GM13977 (cell line): ENCODE measurements around the gene CRTC3.
"Not testable (repeated sequence)": the region's sequence is repeated elsewhere in the genome, so short reads cannot be mapped to it uniquely, and the experiment has no call there.

Experiments used
- DNase-seq: peaks from one replicate; pipeline ENCODE4 v3.0.0; 2012; ENCODE audit warnings: low spot score
- in situ Hi-C: fragments of 300-500 bp; cut with MboI; formaldehyde crosslinking; loops from one replicate; pipeline ENCODE4 v1.12.0; 2022; ENCODE audit warnings: low sequenced_read_pairs, low pct_unique_long_range_greater_than_20kb, mixed read lengths, inconsistent platforms; ENCODE audit not compliant: unreplicated experiment
- TF ChIP-seq, protein P1 (sequence below): IDR thresholded peaks from 2 replicates; pipeline ENCODE4 v1.5.1; 2012; ENCODE audit warnings: mild to moderate bottlenecking, control low read depth; ENCODE audit not compliant: insufficient read depth; ENCODE audit errors: extremely low read depth, missing control alignments

The CRTC3 gene

DNA sequence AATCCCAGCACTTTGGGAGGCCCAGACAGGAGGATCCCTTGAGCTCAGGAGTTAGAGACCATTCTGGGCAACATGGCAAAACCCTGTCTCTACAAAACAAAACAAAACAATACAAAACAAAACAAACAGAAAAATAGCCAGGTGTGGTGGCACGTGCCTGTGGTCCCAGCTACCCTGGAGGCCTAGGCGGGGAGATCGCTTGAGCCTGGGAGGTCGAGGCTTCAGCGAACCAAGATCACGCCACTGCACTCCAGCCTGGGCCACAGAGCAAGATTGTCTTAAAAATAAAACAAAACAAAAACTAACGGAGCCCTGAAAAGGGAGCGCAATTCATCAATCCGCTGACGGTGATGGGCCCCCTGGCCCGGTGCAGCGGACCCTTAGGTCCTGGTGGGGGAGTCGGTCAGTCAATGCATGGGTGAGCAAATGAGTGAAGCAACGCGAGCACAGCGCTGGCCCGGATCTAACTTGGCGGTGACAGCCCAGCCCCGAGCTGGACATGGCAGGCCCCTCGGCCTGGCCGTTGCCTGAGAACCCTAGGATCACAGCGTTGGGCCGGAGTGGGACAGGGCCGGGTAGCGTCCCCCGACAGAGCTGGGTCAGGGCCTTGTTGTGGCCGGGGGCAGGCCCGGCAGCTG, 135.0 kb downstream of the CRTC3 start:
- TF ChIP-seq, protein P1, sequence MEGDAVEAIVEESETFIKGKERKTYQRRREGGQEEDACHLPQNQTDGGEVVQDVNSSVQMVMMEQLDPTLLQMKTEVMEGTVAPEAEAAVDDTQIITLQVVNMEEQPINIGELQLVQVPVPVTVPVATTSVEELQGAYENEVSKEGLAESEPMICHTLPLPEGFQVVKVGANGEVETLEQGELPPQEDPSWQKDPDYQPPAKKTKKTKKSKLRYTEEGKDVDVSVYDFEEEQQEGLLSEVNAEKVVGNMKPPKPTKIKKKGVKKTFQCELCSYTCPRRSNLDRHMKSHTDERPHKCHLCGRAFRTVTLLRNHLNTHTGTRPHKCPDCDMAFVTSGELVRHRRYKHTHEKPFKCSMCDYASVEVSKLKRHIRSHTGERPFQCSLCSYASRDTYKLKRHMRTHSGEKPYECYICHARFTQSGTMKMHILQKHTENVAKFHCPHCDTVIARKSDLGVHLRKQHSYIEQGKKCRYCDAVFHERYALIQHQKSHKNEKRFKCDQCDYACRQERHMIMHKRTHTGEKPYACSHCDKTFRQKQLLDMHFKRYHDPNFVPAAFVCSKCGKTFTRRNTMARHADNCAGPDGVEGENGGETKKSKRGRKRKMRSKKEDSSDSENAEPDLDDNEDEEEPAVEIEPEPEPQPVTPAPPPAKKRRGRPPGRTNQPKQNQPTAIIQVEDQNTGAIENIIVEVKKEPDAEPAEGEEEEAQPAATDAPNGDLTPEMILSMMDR: no peak
- in situ Hi-C loops: no loop called here
- no peak for DNase-seq

DNA sequence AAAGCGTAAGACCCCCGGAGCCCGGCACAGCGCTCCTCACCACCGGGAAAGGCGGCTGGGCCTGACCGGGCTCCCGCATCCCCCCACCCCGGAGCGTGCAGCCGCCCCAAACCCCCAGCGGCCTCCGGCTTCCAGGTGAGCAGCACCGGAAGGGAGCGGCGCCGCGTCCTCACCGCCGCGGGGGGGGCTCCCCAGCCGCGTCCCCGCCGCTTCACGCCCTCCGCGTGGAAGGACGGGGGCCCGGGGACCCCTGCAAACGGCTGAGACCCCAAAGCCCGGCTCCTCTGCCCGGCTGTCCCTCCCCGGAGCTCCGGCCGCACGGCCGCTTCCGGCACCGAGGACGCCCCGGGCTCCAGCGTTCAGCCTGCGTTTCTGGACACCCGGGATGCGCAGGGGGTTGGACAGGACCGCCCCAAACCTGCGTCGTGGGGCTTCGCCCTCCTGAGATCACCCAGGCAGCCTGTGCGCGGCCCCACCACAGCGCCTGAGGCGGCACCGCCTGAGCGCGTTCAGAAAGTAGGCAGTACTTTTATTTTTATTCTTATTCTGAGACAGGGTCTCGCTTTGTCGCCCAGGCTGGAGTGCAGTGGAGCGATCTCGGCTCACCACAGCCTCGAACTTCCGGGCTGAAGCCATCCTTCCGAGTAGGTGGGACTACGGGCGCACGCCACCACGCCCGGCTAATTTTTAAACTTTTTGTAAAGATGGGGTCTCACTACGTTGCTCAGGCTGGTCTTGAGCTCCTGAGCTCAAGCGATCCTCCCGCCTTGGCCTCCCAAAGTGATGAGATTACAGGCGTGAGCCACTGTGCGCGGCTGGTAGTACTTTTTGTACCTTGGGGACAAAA, 135.8 kb downstream of the CRTC3 start:
- TF ChIP-seq, protein P1: no peak
- DNase-seq: peak; percentile 82
- in situ Hi-C loops: no loop called here

DNA sequence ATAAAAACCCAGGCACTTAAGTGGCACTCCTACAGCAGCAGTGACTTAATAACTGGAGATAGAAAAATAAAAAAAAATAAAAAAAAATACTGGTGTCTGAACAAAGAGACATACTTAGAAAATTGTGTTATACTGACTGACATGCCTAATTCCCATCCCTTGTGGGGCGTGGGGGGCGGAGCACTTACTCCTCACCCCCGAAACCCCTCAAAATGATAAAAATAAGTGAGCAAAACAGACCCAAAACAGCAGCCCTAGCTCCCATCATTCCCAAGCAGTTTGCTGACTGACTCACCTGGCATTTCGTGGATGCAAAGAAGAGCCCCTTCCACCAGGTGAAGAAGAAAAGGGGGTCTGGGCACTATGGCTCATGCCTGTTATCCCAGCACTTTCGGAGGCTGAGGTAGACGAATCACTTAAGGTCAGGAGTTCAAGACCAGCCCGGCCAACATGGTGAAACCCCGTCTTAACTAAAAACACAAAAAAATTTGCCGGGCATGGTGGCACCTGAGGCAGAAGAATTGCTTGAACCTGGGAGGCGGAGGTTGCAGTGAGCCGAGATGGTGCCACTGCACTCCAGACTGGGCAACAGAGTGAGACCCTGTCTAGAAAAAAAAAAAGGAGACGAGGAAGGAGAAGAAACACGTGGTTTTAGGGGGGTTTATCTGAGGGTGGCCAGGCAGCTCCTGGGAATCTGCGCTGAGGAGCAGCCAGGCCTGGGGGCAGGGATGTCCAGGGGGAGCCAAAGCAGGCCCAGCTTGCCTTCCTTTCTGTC, 136.6 kb downstream of the CRTC3 start:
- TF ChIP-seq, protein P1: no peak
- no peak for DNase-seq
- in situ Hi-C loops: no loop called here

DNA sequence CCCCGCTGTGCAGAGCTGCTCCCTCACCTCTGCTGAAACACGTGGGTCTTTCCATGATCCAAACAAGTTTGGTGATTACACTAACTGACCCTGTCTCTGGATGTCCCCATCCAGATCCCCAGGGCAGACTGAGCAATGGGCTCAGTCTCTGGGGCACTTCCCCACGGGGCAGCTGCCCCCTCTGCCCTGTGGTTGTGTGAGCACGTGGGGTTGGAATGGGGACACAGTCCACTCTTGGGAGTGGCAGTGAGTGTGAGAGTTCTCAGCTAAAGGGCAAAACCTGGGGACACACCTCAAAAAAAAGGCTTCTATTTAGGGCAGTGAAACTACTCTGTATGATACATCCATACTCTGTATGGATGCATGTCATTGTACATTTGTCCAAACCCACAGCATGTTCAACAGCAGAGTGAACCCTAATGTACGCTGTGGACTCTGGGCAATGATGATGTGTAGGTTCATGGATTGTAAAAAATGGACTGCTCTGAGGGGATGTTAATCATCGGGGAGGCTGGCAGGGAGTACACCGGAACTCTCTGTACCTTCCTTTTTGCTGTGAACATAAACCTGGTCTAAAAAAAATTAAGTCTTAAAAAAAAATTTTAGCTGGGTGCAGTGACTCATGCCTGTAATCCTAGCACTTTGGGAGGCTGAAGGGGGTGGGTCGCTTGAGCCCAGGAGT, 137.5 kb downstream of the CRTC3 start:
- in situ Hi-C loops: no loop called here
- no peak for DNase-seq
- TF ChIP-seq, protein P1: no peak

DNA sequence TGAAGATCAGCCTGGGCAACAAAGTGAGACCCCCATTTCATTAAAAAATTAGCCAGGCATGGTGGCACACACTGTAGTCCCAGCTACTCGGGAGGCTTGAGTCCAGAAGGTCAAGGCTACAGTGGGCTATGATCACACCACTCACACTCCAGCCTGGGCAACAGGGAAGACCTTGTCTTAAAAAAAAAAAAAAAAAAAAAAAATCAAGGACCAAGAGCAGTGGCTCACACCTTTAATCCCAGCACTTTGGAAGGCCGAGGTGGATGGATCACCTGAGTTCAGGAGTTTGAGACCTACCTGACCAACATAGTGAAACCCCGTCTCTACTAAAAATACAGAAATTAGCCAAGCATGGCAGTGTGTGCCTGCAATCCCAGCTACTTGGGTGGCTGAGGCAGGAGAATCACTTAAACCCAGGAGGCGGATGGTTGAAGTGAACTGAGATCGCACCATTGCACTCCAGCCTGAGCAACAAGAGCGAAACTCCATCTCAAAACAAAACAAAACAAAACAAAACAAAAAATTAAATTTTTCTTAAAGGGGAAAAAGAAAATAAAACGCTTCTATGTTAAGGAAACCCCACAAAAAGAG, 138.1 kb downstream of the CRTC3 start:
- DNase-seq, in situ Hi-C loops: not testable (repeated sequence)

DNA sequence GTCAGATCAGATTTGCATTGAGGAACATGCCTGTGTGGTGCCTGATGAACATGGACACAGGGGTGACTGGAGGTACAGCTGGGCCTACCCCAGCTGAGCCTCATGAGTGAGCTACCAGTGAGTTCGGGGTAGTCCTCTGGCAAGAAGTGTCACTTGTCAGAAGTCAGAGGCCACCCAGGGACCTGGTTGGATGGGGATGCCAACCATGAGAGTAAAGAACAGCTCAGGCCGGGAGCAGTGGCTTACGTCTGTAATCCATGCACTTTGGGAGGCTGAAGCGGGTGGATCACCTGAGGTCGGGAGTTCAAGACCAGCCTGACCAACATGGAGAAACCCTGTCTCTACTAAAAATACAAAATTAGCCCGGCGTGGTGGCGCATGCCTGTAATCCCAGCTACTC, 140.9 kb downstream of the CRTC3 start:
- DNase-seq, in situ Hi-C loops: not testable (repeated sequence)

DNA sequence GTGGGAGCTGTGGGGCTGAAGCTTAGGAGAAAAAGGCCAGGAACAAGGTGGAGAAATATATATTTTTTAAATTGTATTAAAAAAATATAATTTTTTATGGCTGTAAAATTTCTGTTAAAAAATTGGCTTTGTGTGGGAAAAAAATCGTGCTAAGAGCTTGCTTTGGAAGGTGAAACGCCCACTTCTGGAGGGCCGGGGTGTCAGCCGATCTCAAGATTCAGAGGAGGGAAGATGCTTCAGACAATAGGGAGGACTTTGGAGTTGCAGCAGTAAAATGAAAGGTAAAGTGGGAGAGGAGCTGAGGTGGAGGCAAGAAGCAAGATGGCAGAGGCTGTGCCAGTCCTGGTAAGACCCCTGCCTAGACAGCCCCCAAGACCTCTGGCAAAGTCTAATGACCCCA, 141.5 kb downstream of the CRTC3 start:
- in situ Hi-C loops: no loop called here
- DNase-seq: no peak
- TF ChIP-seq, protein P1: no peak

DNA sequence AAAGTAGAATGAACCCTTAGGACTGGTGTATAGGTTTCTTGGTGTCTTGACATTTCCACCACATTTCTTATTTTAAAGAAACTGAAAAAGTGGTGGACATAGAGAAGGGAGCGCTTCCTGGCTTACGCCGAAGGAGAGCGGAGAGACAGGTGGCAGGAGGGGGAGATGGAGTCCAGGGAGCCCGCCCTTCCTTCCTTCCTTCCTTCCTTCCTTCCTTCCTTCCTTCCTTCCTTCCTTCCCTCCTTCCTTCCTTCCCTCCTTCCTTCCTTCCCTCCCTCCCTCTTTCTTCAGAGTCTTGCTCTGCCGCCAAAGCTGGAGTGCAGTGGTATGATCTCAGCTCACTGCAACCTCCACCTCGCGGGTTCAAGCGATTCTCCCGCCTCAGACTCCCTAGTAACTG, 143.6 kb downstream of the CRTC3 start:
- DNase-seq, in situ Hi-C loops: not testable (repeated sequence)
